GM18867 (cell line): ENCODE results near the gene RBM20.
"Not testable (repeated sequence)": the region's sequence is repeated elsewhere in the genome, so short reads cannot be mapped to it uniquely, and the experiment has no call there.

Experiments used
- ATAC-seq: cut with Tn5 transposase; IDR thresholded peaks from one replicate; pipeline ENCODE4 v1.9.1; 2021; ENCODE audit warnings: mild to moderate bottlenecking, moderate library complexity; ENCODE audit not compliant: unreplicated experiment

The RBM20 gene

GRCh38 chr10:110647136-110647430, 2.9 kb downstream of the RBM20 start:
- no peak for ATAC-seq

- no peak for ATAC-seq
Observed at GRCh38 chr10:110648692-110649346, 4.7 kb downstream of the RBM20 start.

- no peak for ATAC-seq
Observed at GRCh38 chr10:110649347-110650264, 5.5 kb downstream of the RBM20 start.

- ATAC-seq: no peak
Observed at GRCh38 chr10:110650265-110650668, 6.1 kb downstream of the RBM20 start.

GRCh38 chr10:110651044-110651958, 7.2 kb downstream of the RBM20 start:
- no peak for ATAC-seq

- ATAC-seq: no peak
Observed at GRCh38 chr10:110652475-110653118, 8.5 kb downstream of the RBM20 start.

GRCh38 chr10:110655320-110655719, 11.2 kb downstream of the RBM20 start:
- no peak for ATAC-seq

- no peak for ATAC-seq
Observed at GRCh38 chr10:110656612-110657011, 12.5 kb downstream of the RBM20 start.

GRCh38 chr10:110657973-110658691, 14.0 kb downstream of the RBM20 start:
- ATAC-seq: no peak

- no peak for ATAC-seq
Observed at GRCh38 chr10:110659558-110659957, 15.4 kb downstream of the RBM20 start.

GRCh38 chr10:110660289-110660688, 16.2 kb downstream of the RBM20 start:
- ATAC-seq: not testable (repeated sequence)

- no peak for ATAC-seq
Observed at GRCh38 chr10:110661292-110661691, 17.2 kb downstream of the RBM20 start.

GRCh38 chr10:110664483-110665420, 20.6 kb downstream of the RBM20 start:
- ATAC-seq: no peak

- ATAC-seq: not testable (repeated sequence)
Observed at GRCh38 chr10:110666259-110666658, 22.1 kb downstream of the RBM20 start.

- no peak for ATAC-seq
Observed at GRCh38 chr10:110666673-110667072, 22.5 kb downstream of the RBM20 start.

- no peak for ATAC-seq
Observed at GRCh38 chr10:110667620-110668343, 23.6 kb downstream of the RBM20 start.

- no peak for ATAC-seq
Observed at GRCh38 chr10:110668443-110668842, 24.3 kb downstream of the RBM20 start.

GRCh38 chr10:110670335-110670734, 26.2 kb downstream of the RBM20 start:
- ATAC-seq: no peak
